HG02610 (cell line): ENCODE results near the gene LCE2C.
A peak's percentile ranks its signal among the peaks of the same experiment; 100 is the strongest.
"Not testable (repeated sequence)": the region's sequence is repeated elsewhere in the genome, so short reads cannot be mapped to it uniquely, and the experiment has no call there.

ENCODE experiments used
- ATAC-seq: cut with Tn5 transposase; IDR thresholded peaks from one replicate; pipeline ENCODE4 v1.9.1; 2021; ENCODE audit warnings: mild to moderate bottlenecking, moderate library complexity; ENCODE audit not compliant: unreplicated experiment

The LCE2C gene, protein sequence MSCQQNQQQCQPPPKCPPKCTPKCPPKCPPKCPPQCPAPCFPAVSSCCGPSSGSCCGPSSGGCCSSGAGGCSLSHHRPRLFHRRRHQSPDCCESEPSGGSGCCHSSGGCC

GRCh38 chr1:152674983-152675382, at the start of gene LCE2C:
Gene LCE2C (plus strand): TSS chr1:152675279. CDS start chr1:152676016, 737 bp downstream.
- ATAC-seq = not testable (repeated sequence)

GRCh38 chr1:152626744-152627143, 48.3 kb upstream of the LCE2C start:
- ATAC-seq = no peak

DNA sequence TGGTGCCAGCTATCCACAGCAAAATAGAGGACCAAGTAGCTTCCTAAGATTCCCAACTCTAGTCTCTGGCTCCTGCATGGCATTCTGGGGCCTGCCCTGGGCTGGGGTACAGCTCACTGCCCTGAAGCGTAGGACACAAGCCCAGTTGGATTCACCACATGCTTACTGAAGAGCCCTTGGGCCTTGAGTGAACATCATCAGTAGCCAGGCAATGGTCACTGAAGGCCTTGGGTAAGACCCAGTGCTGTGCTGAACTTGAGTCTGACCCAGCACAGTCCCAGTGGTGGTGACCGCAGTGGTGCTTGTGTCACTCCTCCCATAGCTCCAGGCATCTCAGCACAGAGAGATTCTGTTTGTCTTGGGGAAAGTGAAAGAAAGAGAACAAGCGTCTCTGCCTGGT, 44.5 kb upstream of the LCE2C start:
- no peak for ATAC-seq

DNA sequence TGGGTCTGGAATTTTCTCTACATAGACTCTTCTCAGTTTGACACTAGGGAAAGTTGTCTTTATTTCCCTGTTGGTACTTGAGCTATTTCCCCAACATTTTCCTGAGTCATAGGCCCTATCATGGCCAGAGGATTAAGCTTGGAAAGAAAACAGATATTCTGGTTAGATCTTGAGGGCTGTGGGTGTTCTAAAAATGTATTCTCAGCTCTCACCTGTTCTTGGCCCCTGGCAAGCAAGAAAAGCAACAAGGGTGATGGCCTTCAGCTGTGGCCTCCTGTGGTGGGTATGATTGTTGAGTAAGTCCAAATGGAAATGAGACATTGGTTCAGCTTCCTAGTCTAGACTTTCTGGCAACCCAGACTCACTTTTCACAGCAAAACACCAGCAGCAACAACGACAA, 34.7 kb upstream of the LCE2C start:
- ATAC-seq = no peak

DNA sequence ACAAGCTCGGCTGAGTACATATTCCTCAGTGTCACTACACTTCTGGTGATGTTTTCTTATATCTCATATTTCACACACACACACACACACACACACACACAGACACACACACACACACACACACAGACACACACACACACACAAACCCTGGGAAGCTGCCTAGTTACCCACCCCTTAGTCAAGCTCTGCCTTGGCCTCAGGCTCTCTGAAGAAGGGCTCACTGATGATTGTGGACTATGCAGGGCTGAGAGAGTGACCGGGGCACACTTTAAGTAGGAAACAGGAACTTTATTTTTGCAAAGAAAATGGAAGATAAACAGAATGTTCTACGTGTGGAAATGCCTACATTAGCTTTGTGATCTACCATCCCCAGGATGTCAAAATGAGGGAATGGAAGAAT, 31.1 kb upstream of the LCE2C start:
- no peak for ATAC-seq

DNA sequence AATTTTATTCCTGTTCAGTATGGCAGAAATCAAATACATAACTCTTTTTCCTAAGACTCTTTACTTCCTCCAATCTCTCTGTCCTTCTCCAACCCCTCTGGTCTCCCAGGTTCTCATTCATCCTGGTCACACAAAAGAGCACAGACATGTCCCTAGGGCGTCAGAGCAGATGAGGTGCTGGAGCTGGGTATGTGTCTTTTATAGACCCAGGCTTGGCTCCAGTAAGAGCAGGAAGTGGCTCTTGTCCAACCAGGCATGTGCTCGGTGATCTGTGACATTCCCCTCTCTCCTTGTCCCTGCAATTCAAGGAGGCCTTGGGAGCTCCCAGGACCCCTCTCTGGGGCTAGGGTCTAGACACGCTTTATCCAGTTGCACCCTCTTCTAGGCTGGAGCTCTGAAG, 29.9 kb upstream of the LCE2C start:
- no peak for ATAC-seq

- ATAC-seq = no peak
Measured at GRCh38 chr1:152646656-152647055, 28.4 kb upstream of the LCE2C start.

DNA sequence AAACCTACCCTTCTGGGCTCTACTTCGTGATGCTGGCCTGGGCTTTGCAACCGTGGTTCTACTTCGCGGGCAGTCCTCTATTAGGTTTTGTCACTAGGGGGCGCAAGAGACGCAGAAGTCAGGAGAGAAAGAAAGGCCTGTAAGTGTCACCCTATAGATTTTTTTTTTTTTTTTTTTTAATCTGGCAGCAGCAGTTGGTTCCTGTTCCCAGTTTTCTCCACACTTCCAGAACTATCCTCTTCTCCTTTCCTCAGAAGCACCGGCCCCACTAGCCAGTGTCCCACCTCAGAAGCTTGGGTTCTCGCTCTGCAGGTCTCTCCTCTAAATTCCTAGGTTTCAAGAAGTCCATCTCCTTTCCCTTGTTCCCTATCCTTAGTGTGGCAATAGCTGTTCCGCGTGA, 21.0 kb upstream of the LCE2C start:
- ATAC-seq = peak; percentile 41

- no peak for ATAC-seq
Measured at GRCh38 chr1:152656459-152656858, 18.6 kb upstream of the LCE2C start.

DNA sequence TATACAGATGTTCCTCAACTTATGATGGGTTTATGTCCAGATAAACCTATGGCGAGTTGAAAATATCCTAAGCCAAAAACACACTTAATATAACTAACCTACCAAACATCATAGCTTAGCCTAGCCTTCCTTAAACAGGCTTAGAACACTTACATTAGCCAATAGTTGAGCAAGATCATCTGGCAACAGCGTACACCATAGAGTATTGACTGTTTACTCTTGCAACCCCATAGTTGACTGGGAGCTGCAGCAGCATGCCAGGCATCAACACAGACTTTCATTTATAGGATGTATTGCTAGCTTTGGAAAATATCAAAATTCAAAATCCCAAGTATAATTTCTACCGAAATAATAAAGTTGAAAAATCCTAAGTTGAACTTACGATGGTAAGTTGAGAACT, 17.4 kb upstream of the LCE2C start:
- no peak for ATAC-seq

DNA sequence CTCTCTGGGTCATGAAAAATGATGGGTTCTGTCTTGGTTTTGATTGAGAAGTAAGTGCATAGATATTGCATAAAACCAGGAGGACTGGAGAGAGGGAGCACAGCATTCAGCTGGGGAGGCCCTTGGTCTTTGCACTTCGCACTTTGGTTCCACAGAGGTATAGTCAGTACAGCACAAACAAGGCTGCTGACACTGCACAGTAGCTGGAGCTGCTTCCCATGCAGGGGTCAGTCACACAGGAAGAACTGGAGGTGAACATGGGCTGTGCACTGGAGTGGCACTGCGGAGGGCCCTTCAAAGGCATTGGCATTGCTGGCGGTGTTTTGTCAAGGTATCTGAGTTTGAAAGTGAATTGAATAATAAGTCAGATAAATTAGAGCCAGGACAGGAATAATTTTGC, 16.4 kb upstream of the LCE2C start:
- ATAC-seq = no peak

DNA sequence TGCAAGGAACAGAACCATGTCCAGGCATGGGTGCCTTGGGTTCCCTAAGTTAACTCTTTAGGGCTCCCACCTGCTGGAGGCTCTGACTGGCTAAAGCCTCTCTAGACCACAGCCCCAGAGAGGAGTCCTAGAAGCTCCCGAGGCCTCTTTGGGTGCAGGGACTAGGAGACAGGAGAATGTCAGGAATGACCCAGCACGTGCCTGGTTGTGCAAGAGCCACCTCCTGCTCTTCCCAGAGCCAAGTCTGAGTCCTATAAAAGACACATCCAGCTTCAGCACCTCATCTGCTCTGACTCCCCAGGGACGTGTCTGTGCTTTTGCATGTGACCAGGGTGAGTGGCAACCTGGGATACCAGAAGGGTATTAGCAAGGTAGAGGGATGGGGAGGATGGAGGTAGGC, 12.0 kb upstream of the LCE2C start, which contains the start of gene LCE2D:
LCE2D (plus strand) TSS at position 283 of the 400 bp plus-strand sequence. CDS start 726 bp downstream, outside the sequence.
- ATAC-seq = no peak

DNA sequence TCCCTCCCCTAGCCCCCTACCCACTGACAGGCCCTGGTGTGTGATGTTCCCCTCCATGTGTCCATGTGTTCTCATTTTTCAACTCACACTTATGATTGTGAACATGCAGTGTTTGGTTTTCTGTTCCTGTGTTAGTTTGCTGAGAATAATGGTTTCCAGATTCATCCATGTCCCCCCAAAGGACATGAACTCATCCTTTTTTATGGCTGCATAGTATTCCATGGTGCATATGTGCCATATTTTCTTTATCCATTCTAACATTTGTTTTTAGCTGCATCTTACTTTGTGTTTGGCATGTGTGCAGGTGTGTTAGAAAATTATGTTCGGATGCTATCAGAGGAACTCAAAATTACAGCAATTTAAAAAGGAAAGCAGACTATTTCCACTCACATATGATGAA, 8.9 kb upstream of the LCE2C start:
- not testable (repeated sequence) for ATAC-seq

DNA sequence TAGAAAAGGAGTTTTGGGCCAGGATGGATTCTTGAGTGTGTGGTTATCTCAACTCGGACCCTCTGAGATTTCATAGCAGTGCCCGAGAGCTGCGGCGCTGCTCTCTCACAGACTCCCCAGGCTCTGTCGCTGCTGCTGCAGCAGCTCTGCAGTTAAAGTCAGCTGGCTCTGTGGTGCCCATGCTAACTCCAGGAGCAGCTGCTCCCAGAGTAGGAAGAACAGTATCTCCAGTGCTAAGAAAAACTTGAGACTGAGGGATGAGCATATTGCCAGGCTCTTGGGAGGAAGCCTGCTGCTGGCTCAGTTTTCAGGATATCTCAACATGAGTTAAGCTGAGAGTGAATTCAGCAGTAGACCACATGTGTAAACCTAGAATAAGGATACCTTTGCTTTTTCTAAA, 7.4 kb upstream of the LCE2C start:
- no peak for ATAC-seq

- no peak for ATAC-seq
Measured at GRCh38 chr1:152673016-152673415, 2.1 kb upstream of the LCE2C start.

DNA sequence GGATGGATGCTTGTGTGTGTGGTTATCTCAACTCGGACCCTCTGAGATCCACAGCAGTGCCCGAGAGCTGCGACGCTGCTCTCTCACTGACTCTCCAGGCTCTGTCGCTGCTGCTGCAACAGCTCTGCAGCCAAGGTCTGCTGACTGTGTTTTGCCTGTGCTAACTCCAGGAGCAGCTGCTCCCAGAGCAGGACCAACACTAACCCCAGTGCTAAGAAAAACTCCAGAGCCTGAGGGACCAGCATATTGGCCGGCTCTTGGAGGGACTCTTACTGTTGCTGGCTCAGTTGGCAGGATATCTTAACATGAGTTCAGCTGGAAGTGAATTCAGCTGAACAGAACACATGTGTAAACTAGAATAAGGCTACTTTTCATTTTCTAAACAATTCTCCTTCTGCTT, 4.4 kb downstream of the LCE2C start:
- no peak for ATAC-seq

DNA sequence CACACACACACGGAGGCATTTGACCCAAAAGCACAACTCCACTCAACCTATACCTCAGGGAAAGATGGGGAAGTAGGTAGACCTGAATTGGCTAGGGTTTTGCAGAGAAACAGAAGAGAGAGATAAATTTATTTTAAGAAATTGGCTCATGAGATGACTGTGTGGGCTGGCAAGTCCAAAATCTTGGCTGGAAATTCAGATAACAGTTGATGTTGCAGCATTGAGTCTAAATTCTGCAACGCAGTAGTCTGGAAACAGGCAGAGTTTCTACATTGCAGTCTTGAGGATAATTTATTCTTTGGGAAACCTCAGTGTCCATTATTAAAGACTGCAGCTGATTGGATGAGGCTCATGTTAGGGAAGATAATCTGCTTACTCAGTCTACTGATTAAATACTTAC, 6.5 kb downstream of the LCE2C start:
- ATAC-seq = no peak

DNA sequence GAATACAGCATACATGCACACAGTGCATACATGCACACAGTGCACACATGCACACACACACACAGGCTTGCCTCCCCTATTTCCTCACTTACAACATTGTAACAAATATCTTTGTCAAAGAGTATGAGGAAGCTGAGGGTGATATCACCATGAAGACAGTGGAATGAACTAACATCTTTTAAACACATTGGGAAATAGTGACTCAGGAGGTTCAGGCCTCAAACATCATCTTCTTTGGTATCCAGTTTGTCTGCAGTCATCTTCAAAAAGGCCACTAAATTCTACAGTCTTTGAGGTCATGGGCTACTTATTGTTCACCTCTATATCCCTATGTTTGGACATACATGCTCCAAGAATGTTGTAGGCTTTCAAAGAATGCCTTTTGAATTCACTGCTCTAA, 8.8 kb downstream of the LCE2C start:
- ATAC-seq = no peak

DNA sequence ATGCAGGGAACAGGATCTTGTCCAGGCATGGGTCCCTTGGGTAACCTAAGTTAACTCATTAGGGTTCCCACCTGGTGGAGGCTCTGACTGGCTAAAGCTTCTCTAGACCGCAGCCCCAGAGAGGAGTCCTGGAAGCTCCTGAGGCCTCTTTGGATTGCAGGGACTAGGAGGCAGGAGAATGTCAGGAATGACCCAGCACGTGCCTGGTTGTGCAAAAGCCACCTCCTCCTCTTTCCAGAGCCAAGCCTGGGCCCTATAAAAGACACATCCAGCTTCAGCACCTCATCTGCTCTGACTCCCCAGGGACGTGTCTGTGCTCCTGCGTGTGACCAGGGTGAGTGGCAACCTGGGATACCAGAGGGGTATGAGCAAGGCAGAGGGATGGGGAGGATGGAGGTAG, 10.7 kb downstream of the LCE2C start, which contains the start of gene LCE2B:
LCE2B (plus strand) TSS at position 301 of the 400 bp plus-strand sequence. CDS start 721 bp downstream, outside the sequence.
- not testable (repeated sequence) for ATAC-seq

- no peak for ATAC-seq
Measured at GRCh38 chr1:152697701-152698600, 22.9 kb downstream of the LCE2C start, which contains the start of gene LCE2A. Gene LCE2A (plus strand): TSS chr1:152698345. CDS start chr1:152698902, 557 bp downstream.

DNA sequence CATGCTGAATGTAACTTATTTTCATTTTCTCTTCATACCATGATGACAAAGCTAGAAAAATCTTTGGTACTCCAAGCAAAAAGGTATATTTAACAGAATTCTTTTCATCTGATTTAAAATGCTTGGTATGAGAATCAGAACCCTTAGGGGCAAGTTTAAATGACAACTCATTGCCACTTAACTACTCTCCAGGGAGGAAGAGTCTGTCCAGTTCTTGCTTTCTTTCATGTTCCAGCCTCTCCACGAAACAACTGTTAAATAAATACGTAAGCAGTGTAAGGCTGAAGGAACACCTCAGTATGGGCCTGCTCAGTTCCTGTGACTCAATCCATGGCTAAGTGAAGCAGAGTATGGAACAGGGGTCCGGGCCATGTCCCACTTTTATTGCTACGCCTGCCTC, 24.7 kb downstream of the LCE2C start:
- no peak for ATAC-seq

DNA sequence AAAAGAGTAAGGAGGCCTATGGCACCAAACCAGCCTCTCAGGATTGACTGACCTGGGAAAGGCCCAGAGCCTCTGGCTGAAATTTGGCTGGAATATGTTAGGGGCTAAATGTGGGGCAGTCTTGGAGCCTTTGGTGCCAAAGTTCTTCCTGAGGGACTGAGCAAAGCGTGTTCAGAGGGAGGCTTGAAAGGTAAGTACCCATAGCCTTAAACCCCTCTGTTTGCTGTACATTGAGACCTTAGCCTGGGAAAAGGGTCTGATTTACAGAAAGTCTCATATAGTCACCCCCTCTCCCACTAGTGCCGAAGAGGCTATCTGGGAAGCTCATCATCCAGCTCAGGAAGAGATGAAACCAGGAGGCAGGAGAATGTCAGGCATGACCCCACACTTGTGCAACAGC, 32.8 kb downstream of the LCE2C start, which contains the start of gene LCE4A:
LCE4A (plus strand) TSS at position 301 of the 400 bp plus-strand sequence. CDS start 916 bp downstream, outside the sequence.
- ATAC-seq = no peak
